HG03196 (cell line): ENCODE measurements around the gene HS1BP3.

Experiments
- ATAC-seq: cut with Tn5 transposase; IDR thresholded peaks from one replicate; pipeline ENCODE4 v1.9.1; 2021; ENCODE audit not compliant: unreplicated experiment

HS1BP3 gene

DNA sequence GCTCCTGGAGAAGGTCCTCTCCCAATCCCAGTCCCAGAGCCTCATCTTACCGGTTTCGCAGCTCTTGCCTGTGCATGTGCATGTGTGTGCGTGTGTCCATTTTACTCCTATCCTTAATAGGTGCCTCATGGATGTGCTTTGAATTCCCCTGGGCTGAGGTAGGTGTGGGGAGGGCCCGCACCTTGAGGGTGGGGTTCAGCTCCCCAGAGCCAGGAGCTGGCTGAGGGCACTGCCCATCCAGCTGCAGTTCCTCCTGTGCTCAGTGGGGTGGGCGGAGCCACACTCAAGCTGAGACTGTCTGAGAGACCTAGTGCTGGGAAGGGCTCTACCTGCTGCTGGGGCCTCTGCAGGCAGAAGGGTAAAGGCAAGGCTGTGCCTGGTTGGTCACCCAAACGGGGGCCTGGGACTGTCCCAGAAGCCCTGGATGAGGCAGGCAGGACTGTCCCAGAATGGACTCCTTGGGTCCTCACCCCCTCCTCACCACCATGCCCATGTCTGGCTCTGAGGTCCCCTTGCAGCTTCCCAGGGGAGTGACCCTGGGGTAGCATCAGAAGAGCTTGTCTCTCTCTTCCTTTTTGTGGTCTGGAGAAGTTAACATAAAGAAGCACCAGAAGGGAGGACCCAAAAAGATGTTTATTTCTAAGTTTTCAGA, 24.9 kb upstream of the HS1BP3 start:
- ATAC-seq: peak; percentile 53

DNA sequence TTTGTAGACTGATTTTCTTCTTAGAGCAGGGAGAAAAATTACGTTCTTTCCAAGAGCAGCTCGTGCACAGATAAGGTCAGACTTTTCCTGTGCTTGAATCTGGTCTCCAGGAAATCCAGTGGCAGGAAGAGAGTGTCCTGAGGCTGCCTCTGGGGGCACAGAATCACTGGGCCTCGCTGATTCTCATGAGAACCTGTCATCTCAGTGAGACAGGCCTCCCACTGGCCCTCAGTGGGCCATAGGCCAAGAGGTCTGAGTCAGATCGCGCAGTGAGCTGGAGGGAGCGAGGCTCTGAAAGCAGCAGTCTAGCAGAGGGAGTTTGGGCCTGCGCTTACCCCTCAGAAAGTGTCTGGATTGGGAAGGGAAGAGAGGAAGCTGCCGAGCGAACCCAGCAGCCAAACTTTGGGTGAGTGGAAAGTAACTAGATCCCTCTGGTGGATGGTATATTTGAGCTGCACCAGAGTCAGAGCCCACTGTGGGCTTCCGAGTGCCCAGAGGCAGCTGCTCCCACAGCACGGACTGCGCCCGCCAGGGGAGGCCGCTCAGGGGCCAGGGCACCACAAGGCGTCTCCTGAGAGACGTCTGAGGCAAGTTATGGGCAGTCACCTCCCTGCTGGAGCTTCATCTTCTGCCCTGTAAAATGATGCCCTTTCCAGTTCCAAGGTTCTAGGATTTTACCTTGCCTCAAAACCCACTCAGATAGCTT, 24.2 kb upstream of the HS1BP3 start:
- no peak for ATAC-seq

DNA sequence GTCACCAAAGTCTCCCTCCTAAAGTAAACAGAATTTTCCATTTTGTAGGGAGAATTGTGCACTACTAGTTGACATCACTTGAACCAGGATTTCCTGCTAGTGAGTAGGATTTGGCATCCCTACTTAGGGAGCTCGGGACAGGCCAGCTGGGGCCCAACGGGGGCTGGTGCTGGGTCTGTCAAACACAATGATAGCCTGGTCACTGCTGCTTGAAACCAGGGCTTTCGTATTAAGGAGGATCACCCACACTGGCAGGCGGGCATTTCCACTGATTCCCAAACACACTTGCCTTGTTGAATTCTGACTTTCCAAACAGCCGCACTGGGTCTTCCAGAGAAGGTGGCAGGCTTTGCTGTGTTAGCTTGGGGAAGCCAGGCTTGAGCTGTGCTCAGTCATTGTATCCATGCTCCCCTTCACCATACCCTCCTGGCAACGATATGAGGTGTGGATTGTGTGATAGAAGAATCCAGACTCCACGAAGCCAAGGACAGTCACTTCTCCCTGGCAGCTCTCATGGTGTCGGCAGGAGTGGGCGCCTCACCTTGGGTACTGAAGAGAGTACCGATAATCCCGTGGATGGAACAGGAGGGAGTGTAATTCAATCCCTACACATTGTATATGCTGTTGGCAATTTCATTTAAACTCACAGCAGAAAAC, 23.5 kb upstream of the HS1BP3 start:
- no peak for ATAC-seq

DNA sequence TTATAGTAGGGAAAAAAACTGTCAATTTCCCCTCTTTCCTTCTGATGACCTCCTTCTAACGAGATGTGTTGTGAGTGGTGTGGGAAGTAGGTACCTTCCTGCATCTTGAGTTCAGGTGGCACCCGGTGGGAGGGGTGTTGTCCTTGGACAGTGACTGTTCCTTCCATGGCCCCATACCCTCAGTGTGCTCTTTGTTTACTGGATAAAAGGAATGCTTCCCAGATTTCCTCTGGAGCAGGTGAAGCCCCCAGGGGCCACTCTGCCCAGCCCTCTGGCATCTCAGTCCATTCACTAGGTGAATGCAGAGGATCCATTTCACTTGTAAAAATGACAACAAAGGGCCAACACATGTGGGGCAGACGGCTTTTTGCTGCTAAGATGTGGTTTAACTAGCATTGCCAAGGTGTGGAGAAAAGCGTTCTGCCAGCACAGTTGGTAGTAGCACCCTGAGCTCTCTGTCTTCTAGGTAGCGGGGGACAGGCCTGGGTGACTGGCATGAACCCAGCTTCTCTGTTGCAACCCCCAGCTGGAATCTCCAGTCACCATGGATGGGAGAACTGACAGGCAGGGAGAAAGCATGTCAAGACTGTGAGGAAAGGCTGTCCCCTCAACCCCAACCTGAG, 22.9 kb upstream of the HS1BP3 start:
- ATAC-seq: no peak

DNA sequence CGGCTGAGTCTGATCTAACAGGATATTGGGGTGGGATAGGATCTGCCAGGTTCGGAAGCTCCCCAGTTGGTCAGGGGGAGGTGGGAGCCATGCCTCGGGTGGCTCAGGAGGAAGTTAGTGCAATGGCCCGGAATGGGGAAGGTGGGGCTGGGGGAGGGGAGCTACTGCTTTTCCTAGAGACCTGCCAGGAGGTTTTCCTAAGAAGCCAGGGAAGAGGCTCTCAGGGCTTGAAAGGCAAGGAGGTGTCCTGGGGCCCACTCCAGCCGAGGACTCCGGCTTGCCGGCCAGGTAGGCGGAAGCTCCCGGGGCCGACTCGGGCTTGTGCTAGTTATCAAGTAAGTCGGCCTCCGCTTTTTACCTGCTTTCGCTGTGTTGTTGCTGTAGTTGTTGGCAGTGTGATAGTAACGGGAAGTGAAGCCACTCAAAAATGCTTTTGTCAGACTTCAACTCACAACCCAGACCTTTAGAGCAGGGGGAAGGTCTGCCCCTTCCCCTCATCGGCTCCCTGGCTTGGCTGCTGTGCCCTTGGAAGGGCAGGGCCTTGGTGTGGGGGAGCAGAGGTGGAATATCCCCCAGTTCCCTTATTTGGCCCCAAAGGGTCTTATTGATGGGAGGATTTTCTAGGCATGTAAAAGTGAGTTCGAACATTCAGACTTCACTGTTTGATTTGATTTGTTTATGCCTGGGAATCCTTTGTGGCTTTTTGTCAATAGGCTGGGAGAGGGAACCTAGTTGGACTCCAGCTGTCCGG, 21.5 kb upstream of the HS1BP3 start:
- ATAC-seq: no peak

DNA sequence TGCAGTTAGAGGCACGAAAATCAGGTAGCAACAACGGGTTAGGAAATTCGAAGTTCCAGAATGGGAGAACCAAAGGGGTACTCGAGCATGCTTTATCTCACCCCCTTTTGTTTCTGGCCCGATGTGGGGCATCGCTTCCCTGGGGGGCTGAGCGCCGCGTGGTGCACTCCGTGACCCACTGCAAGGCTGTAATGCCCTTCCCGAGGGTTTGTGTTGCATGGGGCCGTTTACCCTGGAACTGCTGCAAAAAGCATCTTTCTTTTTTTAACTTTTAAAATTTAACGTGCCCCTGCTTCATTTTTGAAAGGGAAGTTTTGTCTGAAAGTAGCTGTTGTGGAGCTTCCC, 20.8 kb upstream of the HS1BP3 start:
- ATAC-seq: no peak

DNA sequence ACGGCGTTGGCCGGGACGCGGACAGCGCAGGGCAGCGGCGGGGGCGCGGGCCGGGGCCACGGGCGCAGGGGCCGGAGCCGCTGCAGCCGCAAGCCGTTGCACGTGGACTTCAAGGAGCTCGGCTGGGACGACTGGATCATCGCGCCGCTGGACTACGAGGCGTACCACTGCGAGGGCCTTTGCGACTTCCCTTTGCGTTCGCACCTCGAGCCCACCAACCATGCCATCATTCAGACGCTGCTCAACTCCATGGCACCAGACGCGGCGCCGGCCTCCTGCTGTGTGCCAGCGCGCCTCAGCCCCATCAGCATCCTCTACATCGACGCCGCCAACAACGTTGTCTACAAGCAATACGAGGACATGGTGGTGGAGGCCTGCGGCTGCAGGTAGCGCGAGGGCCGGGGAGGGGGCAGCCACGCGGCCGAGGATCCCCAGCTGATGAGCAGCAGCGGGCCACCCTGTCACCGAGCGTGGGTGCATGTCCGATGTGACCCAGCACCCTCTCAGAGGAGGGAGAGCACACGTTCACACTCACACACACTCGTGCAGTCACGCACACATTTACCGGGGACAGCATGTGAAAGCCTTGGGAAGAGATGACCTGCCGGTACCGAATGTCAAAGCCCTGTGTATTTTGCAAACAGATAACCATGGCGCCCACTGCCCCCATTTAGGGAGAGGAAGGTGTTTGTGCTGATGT, 20.3 kb upstream of the HS1BP3 start:
- ATAC-seq: no peak

DNA sequence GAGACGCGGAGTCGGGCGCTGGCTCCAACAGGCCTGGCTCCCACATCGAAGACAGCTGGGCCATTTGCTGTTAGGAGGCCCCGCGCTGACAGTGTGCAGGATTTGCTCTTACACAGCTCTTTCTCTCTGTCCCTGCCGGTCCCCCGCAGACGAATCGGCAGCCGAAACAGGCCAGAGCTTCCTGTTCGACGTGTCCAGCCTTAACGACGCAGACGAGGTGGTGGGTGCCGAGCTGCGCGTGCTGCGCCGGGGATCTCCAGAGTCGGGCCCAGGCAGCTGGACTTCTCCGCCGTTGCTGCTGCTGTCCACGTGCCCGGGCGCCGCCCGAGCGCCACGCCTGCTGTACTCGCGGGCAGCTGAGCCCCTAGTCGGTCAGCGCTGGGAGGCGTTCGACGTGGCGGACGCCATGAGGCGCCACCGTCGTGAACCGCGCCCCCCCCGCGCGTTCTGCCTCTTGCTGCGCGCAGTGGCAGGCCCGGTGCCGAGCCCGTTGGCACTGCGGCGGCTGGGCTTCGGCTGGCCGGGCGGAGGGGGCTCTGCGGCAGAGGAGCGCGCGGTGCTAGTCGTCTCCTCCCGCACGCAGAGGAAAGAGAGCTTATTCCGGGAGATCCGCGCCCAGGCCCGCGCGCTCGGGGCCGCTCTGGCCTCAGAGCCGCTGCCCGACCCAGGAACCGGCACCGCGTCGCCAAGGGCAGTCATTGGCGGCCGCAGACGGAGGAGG, 19.6 kb upstream of the HS1BP3 start:
- ATAC-seq: no peak

DNA sequence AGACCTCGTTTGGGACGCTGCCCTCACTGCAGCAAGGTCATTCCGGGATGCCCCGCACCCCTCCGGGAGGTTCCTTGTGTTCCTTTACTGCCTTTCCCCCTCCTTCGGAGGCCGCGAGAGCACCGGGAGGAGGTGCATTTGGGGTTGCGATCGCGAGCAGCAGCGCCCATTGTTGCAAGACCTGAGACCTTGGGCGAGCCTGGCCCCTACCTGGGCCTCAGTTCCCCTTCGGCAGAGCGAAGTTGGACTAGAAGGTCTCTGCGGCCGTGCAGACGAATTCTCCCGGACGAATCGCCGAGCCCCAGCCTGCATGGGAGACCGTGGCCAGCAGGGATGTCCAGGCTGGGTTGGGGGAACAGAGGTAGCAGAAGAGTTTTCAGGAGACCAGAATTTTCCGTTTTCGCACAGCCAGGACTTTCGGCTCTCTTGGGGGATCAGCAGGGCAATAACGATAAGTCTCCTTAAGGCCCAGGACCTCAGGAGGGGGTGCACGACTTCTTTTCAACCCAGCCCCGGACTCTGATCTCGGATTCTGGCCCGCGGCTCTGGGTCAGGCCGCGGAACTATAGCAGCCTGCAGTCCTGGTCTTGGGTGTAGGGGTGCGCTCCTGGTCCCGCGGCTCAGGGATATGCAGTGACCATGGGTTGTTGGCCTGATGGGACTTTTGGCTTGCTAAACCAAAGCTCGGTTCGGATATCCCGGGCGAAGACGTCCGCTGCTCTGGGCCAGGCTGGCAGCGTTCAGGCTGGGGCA, 18.8 kb upstream of the HS1BP3 start:
- no peak for ATAC-seq

DNA sequence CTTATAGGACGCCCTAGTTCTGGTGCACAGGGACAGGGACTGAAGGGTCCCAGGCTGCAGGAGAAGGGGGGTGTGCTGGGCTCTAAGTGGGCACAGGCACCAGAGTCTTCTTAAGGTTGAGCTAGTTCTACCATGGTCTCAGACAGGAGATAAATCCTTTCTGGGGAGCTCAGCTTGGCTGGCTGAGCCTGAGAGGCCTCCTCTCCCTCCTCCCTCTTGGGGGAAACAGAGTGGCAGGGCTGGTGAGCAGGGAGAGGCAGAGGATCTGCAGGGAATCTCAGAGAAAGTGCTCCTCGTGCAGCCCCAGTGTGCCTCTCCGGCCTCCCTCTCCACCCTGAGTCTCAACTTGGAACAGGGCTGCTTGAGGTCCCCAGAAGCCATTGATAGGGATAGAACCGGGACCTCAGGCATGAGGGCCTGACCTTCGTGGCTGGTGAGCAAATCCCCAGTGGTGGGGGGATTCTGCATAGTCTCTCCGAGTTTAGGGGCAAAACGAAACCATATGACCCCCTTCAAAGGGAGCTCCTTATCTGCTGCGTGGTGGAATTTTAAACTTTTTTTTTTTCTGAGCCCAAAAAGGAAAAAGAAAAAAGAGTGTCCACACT, 18.1 kb upstream of the HS1BP3 start:
- ATAC-seq: no peak

DNA sequence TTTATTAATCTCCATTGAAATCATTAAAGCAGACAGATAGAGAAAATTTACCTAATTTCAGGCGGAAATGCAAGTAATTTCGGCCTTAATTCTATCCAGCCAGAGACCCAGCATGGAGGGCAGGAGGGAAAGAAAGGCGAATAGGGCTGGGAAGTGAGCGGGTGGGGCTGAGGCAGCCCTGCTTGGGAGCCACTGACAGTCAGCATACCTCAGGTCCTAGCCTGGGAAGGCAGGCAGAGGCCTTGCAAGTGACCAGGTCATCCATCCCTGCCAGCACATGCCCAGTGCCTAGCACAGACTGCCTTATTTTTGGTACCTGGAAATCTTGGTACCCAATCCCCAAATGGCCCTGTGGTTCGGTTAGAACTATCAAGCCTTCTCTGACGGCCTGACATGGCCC, 17.6 kb upstream of the HS1BP3 start:
- ATAC-seq: no peak

DNA sequence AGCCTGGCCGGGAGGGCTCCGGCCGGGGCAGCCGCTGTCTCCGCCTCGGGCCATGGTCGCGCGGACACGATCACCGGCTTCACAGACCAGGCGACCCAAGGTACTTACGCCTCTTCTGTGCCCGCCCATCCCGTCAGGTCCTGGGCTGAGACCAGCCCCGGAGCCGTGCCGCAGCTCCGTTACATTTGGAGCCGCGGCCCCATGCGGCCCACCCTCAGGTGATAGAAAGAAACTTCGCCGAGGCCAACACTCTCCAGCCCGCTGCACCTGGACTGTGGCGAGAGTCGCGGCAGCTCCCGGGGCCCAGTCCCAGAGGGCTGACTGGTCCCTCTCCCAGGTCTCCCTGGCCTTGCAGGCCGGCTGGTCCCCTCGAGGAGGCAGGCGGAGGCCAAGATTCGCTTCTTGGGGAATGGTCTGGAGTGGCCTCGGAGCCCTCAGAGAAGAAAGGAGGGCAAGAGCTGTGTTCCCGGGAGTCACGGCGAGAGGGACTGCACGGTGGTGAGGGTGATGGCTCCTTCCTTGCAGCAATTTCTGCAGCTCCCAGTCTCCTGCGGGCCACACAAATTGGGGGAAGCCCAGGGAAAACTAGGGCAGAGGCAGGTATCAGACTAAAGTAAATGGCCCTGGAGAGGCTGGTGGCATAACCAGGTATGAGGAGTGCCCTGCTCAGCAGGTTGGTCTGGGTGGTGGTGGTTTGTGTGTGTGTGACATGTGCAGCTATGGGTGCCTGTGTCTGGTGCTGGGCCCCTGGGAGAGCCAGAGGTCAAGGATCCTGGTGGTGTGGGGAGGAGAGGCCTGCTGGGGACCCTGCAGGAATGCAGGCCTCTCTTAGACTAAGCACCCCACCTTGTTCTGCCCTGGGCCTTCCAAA, 16.9 kb upstream of the HS1BP3 start:
- ATAC-seq: no peak

DNA sequence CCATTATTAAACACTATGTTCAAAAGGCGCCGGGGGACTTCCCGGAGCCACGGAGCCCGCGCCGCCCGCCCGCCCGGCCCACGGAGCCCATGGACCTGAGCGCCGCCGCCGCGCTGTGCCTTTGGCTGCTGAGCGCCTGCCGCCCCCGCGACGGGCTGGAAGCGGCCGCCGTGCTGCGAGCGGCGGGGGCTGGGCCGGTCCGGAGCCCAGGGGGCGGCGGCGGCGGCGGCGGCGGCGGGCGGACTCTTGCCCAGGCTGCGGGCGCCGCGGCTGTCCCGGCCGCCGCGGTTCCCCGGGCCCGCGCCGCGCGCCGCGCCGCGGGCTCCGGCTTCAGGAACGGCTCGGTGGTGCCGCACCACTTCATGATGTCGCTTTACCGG, 16.2 kb upstream of the HS1BP3 start:
- no peak for ATAC-seq

DNA sequence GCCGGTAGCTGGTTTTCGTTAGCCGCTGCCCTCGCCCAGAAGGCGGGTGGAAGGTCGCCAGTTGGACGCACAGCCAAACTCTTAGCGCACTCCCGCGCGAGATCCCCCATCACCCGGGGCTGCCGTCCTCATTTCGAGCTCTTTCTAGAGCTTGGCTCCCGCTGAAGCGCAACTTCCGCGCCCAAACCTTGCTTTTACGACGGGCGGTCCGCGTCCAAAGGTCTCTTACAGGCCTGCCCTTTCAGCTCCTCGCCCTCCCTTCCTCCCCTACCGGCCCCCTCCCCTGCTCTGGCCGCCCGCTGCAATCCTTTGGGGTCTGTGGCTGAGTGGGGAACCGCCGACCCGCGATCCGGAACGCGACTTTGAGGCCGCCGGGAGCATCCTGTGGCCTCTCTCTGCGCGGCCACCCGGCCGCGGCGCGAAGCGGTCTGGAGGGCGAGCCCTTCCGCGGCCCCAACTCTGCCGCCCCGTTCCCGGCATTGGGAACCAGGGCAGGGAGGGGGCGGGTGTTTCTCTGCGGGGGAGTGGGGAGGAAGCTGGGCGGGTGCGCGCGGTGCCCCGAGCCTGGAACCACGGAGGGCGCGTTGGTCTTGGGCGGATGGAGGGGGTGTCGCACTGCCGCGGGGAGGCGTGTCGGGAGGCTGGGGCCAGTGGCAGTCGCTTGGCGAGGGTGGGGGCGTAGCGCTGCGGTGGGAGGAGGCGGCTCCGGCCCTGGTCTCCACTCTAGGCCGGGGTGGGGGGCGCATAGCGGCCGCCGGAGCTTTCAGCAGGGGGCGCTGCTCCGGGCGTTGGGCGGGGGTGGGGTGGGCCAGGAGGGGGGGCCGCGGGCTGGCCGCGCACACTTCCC, 15.6 kb upstream of the HS1BP3 start, which contains the start of gene GDF7:
Gene GDF7, plus strand, starts transcription at position 841 of the 847 bp plus-strand sequence. CDS start 96 bp downstream, outside the sequence.
- no peak for ATAC-seq

DNA sequence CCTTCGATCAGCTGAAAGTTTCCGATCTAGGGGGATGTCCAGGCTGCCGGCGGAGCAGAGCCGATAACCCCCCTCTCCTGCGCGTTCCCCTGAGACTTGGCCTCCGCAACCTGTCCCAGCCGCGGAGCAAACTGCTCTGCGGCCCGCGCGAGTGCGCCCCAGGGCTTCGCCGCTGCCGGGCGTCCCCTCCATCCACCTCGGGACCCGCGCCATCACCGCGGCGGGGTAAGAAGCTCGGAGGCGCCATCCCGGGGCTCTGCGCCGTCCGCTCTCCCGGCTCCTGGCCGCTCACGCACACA, 15.1 kb upstream of the HS1BP3 start:
- ATAC-seq: no peak

DNA sequence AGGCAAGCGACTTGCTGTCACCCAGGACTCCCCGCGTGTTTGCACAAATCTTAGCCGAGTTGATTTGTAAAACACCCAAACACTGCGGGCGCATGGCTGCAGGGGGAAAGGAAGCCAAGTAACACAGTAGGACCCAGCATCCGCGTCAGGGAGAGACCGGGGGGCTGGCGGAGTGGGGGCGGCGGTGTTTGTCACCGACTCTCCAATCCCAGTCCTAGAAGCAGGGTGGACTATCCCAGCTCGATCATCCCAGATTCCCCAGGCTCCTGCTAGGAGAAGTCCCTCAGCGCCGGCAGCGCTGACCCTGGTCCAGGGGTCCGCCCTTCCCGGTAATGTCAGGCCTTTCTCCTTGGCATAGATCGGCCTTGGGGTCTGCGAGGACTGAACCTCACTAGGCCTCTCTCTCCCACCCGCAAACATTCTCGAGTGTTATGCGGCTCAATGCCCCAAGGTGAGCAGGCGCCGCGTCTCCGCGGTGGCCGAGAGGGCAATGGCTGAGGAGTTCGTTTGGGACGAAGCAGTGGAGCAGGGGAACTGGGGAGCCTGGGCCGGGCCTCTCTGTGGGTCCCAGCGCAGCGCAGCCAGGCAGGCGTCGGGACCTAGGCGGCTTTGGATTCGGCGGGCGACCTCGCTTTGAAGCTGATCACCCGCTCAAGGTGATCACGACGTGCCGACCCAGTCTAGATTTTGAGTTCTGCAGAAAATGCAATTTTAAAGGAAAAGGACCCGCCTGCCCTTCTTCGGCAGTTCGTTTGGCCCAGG, 14.5 kb upstream of the HS1BP3 start:
- ATAC-seq: no peak
